Glomerular visceral epithelial cell (primary cell): ENCODE results near the gene CERS1.
A peak's percentile ranks its signal among the peaks of the same experiment; 100 is the strongest.

ENCODE experiments used
- DNase-seq: peaks from one replicate; pipeline ENCODE4 v3.0.0-alpha.2; 2016; ENCODE audit errors: extremely low spot score

CERS1 gene, protein sequence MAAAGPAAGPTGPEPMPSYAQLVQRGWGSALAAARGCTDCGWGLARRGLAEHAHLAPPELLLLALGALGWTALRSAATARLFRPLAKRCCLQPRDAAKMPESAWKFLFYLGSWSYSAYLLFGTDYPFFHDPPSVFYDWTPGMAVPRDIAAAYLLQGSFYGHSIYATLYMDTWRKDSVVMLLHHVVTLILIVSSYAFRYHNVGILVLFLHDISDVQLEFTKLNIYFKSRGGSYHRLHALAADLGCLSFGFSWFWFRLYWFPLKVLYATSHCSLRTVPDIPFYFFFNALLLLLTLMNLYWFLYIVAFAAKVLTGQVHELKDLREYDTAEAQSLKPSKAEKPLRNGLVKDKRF

DNA sequence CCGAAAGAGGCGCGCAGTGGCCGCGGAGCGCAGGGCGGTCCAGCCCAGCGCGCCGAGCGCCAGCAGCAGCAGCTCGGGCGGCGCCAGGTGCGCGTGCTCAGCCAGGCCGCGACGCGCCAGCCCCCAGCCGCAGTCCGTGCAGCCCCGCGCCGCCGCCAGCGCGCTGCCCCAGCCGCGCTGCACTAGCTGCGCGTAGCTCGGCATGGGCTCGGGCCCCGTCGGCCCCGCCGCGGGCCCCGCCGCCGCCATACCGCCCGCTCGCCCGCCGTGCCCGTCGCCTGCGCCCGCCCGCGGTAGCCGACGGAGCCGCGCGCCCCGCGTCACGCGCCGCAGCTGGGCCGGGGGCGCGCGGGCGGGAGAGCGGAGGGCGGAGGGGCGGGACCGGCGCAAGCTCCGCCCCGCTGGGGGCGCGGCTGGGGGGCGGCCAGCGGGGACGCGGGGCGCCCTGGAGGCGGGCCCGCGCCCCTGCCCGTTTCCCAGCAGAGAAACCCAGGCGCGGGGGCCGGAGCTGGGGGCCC lies at the start of gene CERS1:
TSS of gene CERS1 (minus strand) at position 335 of the 518 bp plus-strand sequence. CDS start at position 249, 86 bp downstream.
- no peak for DNase-seq

DNA sequence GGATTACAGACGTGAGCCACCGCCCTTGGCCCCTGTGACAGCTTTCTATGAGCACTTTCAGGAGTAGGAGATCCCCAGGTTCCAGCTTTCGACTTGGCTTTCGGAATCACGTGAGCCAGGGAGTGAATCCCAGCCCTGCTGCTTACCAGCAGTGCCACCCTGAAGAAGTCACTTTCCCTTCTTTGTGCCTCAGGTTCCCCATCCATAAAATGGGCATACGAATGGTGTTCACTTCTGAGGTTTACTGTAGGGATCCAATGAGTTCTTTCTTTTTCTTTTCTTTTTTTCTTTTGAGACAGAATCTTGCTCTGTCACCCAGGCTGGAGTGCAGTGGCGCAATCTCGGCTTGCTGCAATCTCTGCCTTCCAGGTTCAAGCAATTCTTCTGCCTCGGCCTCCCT lies 49.3 kb upstream of the CERS1 start:
- no peak for DNase-seq

DNA sequence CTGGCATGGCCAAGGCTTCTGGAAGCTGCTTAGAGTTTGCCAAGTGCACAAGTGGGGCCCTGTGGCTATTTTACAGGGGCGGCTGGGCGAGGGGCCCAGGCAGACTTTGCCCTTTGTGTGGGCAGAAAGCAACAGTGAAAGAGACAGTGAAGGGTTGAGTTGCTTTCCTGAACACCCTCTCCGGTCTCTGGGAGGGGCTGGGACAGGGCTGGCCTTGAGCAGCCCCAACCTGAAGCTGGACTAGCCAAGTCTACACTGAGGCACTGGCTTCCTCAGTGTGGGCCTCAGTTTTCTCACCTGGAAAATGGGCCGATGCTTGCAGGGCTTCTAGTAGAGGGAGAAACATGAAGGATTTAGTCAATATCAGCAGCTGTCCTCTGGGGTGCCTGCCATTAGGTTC lies 47.5 kb upstream of the CERS1 start:
- no peak for DNase-seq

DNA sequence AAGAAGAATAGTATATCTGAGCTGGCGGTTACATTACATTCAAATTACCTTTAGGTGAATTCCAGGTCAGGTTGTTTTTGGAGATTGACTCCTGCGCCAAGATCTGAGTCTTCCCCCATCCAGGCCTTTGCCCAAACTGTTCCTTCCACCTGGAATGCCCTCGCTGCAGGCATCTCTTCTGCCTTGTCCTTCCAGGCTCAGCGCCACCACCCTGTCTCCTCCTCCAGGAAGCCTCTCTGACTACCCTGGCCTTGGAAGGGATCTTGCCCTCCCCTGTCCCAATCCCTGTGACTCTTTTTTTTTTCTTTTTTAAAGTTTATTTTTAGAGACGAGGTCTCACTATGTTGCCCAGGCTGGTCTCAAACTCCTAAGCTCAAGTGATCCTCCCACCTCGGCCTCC lies 46.7 kb upstream of the CERS1 start:
- DNase-seq: no peak

DNA sequence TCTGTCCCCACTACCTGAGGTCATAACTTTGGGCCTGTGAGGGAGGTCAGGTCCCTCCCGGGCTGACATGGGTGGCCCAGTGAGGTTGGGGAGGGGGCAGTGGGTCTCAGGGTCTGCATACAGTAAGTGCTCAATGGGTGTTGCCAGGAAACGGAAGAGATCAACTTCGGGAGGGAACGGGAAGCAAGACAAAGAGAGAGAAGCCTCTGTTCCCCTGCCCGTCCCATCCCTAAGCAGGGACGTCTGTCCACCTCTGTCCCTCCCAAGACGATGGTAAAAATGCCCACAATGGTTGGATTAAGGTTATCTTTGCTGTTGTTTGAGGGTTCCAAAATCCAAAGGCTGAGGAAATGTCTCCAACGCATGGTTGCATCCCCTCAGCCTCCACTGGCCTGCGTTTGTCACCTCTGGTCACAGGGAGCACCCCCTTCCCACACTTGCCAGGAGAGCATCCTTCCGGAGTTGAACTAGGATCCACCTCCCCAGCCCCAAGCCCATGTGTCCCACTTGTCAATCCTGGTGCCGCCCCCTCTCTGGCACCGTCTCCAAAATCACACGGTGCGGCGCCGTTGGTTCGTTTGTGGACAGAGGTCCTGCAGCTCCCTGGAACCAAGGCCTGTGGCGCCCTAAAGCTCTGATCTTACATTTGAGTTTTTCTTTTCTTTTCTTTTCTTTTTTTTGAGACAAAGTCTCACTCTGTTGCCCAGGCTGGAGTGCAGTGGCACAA lies 45.8 kb upstream of the CERS1 start:
- no peak for DNase-seq

DNA sequence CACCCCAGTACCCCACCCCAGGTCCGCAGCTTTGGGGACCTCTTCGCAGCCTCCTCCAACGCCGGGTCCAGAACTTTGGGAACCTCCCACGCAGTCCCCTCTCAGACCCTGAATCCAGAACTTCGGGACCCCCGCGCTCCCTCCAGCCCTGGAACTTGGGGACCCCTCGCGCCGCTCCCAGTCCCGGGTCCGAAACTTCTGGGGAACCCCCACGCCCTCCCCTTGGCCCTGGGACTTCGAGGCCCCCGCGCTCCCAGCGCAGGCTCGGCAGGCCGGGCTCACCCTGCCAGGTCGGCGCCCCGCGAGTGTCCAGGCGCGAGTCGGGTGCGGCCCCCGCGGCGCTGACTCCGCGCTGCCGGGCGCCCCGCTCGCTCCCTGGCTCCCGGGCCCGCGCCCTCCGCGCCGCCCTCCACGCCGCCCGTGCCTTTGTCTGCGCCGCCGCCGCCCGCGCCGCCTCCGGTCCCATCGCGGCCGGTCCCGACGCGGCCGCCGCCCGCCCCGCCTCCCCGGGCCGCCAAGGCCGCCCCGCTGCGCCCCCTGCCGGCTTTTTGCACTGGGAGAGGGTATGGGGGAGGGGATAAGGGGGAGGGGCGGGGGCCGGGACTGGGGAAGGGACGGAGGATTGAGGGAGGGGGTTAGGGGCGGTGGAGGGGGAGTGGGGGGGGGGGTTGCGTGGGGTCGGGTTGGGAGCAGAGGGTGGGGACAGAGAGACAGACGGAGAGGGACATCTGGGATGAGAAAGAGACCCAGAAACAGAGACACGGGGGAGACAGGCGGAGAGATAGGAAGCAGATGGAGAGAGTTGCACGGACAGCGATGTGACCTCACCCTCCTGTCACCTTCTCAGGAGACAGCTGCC lies 45.0 kb upstream of the CERS1 start, which contains the start of gene HOMER3:
TSS of gene HOMER3 (minus strand) at position 449 of the 859 bp plus-strand sequence. CDS start 2,235 bp downstream, outside the sequence.
- DNase-seq: peak; percentile 70

DNA sequence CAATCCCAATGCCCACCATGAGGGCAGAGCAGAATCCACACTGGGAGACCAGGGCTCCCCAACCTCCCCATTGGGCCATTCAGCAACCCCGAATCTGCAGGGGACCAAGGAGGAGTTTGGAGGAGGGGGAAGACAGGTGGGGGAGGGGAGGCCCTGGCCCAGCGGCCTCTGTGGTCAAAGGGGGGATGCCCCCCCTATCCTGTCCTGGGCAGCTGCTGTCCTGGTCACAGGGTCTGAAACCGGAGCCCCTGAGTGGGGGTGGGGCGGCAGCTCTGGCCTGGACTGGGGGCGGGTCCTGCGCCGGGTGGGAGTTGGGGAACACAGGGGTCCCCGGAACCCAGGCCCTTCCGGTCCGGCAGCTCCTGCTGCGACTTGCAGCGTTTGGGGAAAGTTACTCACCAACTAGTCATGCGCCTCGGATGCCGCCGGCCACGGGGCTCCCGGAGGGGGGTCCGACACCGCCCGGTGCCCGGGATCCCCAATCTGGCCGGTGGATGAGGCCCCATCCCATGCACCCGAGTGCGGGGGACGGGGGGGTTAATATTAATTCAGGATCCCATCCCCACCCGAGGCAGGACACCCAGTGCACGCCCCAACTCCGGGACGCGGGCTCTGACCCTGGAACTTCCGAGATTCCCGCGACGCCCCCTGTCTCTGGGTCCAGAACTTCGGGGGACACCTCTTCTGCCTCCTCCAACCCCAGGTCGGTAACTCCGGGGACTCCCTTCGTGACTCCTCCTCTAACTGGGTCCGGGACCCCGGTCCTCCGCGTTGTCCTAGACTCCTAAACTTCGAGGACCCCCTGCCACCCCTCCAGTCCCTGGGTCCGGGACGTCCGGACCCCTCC lies 44.2 kb upstream of the CERS1 start:
- peak; percentile 50 for DNase-seq

DNA sequence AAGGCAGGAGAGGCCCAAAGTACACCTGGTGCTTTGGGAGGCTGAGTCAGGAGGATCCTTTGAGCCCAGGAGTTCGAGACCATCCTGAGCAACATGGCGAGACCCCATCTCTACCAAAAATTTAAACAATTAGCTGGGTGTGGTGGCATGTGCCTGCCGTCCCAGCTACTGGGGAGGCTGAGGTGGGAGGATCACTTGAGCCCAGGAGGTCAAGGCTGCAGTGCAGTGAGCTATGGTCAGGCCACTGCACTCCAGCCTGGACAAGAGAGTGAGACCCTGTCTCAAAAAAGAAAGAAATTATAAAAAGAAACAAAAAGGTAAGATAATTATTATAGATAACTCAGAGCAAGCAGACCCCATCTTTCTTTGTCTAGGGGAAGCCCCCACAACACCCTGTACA lies 43.2 kb upstream of the CERS1 start:
- DNase-seq: no peak

DNA sequence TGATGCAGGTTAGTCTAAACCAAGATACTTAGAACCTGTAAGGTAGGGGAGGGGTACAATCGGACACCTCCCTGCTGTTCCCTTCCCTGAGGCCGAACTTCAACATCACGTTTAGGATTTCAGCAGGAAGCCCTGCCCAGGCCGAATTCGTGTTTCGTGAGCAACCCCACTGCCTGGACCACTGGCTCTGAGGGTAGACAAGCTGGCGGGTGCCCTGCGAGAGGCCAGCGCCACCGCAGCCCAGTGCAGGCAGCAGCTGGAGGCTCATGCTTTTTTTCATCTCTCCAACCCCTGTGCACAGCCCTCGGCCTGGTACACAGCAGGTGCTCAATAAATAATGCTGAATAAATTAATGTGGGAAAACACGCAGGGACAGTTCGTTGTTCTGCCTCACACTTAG lies 37.3 kb upstream of the CERS1 start:
- no peak for DNase-seq

DNA sequence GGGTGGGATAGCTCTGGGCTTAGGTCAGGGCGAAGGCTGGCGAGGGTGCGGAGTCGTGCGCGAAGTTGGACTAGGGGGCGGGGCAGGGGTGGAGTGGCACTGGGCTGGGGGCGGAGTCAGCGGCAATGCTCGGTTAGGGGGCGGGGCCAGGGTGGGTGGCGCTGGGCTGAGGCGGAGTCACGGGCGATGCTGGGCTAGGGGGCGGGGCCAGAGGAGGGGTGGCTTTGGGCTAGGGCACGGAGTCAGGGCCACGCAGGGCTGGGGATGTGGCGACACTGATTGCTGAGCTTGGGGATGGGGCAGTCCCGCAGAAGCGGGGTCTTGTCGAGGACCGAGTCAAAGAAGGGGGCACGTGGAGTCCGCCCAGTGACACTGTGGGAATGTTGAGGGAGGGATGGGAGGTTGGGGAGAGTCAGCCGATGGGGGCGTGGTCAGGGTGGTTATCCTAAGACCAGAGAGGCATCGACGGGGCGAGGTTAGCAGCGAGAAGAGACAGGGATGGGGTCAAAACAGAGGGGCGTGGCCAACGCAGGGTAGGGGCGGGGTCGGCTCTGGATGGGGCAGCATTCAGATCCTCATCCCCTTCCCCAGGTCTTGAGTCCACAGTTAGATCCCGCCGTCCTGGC lies 36.4 kb upstream of the CERS1 start:
- DNase-seq: peak; percentile 28

DNA sequence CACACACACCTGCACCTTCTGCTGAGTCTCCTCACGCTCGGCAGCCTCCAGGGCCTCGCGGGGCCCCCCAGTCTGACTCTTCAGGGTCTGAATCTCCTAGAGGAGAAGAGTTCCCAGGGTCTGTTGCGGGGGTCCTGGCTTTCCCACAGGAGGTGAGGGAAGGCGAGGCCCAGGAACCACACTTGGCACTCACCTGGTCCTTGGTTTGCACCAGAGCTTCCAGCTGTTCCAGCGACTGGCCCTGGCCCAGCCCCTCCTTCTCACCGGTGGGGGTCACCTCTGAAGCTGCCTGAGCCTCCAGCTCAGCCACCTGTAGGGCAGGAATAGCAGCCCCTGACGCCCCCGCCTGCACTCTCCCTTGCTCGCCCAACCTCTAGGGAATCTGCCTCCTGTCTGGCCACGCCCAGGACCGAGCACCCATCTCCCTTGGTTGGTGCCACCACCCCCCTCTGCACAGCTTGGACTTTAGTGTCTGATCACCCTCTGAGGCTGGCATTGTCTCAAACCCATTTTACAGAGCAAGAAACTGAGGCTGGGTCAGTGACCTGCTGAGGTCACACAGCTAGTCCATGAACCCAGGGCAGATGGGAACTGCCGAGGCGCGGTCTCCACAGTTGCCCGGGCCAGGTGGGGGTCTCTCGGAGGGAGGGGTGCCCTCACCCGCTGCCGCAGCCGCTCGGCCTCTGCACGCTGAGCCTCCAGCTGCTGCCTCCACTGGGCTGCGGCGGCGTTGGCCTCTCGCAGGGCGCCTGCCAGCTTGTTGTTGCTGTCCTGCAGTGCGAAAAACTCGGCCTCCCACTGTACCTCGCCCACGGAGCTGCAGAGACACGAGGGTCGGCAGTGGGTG lies 35.6 kb upstream of the CERS1 start:
- DNase-seq: no peak

DNA sequence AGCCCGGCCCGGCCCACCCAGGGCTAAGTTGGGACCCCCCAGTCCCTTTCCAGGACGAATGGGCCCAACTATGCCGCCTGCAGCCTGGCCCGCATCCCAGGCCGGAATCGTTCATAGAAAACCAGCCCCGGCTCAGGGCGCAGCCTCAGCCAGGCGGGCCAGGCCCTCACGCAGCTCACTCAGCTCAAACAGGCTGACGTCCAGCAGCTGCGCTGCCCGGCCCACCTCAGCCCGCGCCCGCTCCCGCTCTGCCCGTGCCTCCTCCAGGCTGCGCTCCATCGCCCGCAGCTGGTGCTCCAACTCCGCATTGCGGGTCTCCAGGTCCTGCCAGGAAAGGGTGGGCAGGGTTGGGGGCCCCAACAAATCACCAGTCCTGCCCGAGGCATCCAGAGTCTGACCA lies 33.4 kb upstream of the CERS1 start:
- no peak for DNase-seq

DNA sequence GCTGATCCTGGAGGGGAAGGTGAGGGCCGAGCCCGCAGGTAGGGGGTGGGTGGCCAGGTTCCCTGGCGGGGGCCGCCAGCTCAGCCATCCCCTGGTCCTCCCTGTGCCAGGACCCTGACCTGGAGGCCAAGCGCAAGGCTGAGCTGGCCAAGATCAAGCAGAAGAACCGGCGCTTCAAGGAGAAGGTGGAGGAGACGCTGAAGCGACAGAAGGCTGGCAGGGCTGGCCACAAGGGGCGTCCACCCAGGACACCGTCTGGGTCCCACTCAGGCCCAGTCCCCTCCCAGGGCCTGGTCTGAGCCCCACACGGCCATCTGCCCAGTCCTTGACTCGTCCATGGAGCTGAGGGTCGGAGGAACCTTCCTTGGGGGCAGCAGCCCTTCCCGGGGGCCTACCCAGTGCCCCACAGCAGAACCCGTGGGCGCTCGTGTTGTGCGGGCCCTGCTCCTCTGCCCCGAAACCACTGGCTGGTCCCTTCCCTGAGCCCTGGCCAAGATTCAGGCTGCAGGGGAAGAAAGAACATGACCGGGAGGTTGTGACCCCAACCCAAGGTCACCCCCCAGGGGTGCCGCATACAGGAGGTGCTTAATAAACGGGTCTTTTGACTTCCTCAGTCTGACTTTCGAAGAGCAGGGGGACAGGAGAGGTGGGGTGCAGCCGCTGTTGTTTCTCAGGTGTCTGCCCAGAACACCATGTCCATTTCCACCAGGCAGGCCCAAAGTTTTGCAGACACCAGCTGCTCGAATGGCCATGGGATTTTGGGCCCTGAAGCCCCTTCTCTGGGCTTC lies 32.3 kb upstream of the CERS1 start:
- DNase-seq: no peak

DNA sequence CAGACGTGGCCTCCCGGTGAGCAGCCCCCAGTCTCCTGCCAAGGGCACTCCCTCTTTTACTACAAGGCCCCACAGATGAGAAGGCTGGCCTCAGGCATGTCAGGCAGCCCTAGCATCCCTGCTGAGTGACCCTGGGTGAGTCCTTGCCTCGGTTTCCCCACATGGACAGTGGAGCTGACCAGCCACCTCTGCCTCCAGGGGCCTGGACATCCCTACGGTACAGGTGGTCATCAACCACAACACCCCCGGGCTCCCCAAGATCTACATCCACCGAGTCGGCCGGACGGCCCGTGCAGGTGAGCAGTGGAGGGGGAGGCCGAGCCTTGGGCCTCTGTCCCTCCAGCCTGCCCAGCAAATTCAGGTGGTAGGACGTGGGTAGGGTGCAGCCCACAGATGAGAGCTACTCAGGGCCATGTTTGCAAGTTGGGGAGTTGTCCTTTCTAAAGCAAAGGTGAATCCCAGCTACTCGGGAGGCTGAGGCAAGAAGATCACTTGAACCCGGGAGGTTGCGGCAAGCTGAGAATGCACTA lies 28.8 kb upstream of the CERS1 start:
- no peak for DNase-seq

DNA sequence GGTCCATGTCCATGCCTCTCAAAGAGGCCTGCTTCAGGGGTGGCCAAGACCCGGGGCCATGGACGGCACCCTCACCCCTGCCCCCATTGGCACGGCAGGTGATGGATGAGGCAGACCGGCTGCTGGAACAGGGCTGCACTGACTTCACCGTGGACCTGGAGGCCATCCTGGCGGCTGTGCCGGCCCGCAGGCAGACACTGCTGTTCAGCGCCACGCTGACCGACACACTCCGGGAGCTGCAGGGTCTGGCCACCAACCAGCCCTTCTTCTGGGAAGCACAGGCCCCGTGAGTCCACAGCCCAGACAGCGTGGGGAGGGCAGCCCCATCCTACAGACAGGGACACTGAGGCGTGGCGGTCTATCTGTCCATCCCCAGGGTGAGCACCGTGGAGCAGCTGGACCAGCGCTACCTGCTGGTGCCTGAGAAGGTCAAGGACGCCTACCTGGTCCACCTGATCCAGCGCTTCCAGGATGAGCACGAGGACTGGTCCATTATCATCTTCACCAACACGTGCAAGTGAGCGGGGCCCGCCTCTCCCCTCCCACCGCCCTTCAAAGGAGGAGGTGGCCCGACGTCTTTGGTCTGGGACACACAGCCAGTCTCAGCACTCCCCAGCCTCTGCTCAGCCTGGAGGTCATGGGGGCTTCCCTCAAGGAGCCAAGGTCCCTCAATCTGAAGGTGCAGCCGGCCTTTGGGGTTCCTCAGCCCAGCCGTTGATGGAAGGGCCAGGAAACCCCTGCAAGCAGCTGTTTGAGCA lies 26.4 kb upstream of the CERS1 start:
- no peak for DNase-seq

DNA sequence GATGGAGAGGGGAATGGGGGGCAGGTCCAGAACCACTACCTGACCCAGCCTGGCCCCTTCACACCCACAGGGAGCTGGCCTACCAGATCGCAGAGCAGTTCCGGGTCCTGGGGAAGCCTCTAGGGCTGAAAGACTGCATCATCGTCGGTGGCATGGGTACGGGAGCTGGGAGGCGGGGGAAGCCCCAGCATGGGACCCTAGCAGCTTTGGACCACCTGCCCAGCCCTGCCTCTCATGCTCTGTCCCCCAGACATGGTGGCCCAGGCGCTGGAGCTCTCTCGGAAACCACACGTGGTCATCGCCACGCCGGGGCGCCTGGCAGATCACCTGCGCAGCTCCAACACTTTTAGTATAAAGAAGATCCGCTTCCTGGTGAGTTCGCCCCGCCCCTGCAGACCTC lies 25.6 kb upstream of the CERS1 start:
- DNase-seq: no peak

DNA sequence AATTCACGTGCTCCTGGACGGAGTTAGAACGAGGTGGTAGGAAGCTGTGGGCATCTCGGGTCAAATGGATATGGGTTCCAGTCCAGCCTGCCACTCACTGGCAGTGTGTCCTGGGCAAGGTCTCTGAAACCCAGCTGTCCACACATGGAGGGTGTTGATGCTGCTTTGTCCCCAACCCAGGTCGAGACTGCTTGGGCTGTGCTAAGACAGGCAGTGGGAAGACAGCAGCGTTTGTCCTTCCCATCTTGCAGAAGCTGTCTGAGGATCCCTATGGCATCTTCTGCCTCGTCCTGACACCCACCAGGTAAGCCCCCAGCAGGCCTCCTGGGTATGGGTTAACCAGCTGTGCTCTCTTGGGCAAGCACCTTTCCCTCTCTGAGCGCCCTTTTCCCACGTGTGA lies 24.4 kb upstream of the CERS1 start:
- DNase-seq: no peak

DNA sequence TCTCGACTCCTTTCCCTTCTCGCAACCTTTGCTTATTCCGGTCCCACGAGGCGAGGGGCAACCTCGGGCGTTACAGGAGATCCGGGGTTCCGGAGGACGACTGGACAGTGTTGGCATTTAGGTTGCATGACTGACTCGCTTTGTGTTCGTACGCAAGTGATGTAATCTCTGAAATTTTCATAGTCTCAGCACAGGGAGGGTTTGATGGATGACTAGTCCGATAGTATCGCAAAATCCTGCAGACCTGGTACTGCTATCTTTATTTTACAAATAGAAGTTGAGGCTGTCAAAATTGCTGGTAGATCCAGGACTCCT lies 23.9 kb upstream of the CERS1 start:
- no peak for DNase-seq
